HepG2 (cell line): ENCODE results near the gene SYDE1. TPM values are rescaled to one million over a fixed set of nuclear protein-coding genes. Genes with fewer than 3 reads are reported as not detected.

Experiments
- AKNA ChIP-seq: sonication (generic); formaldehyde crosslinking; IDR thresholded peaks from 2 replicates; pipeline ENCODE4 v1.4.0; 2020; ENCODE audit warnings: missing genetic modification reagents, borderline replicate concordance
- CC2D1A ChIP-seq: sonication (generic); formaldehyde crosslinking; IDR thresholded peaks from 2 replicates; pipeline ENCODE4 v1.8.1; 2023; ENCODE audit warnings: mild to moderate bottlenecking, missing genetic modification reagents
- HDAC2 ChIP-seq: sonication (generic); formaldehyde crosslinking; IDR thresholded peaks from 2 replicates; pipeline ENCODE4 v1.4.0; 2020; ENCODE audit warnings: missing genetic modification reagents
- MED1 ChIP-seq: sonication (generic); formaldehyde crosslinking; IDR thresholded peaks from 2 replicates; pipeline ENCODE4 v1.4.0; 2020; ENCODE audit warnings: missing genetic modification reagents
- PBX3 ChIP-seq: sonication (generic); formaldehyde crosslinking; IDR thresholded peaks from 2 replicates; pipeline ENCODE4 v1.8.1; 2023; ENCODE audit warnings: missing genetic modification reagents, inconsistent platforms, borderline replicate concordance
- SPEN ChIP-seq: sonication (generic); formaldehyde crosslinking; IDR thresholded peaks from 2 replicates; pipeline ENCODE4 v1.5.1; 2020; ENCODE audit warnings: low read depth, mild to moderate bottlenecking, missing genetic modification reagents
- STAG1 ChIP-seq: sonication (generic); formaldehyde crosslinking; IDR thresholded peaks from 2 replicates; pipeline ENCODE4 v1.4.0; 2020; ENCODE audit warnings: missing genetic modification reagents
- TEAD3 ChIP-seq: optimal IDR thresholded peaks from 2 replicates; pipeline ENCODE3; 2016; ENCODE audit warnings: borderline replicate concordance
- ZMYM3 ChIP-seq: sonication (generic); formaldehyde crosslinking; IDR thresholded peaks from 2 replicates; pipeline ENCODE4 v1.5.1; 2020; ENCODE audit warnings: mild to moderate bottlenecking, missing genetic modification reagents
- ZNF274 ChIP-seq: sonication (generic); formaldehyde crosslinking; IDR thresholded peaks from 2 replicates; pipeline ENCODE4 v1.5.1; 2020; ENCODE audit warnings: mild to moderate bottlenecking, missing genetic modification reagents
- ZNF292 ChIP-seq: sonication (generic); formaldehyde crosslinking; IDR thresholded peaks from 2 replicates; pipeline ENCODE4 v1.8.1; 2022; ENCODE audit warnings: mild to moderate bottlenecking, low read depth, missing genetic modification reagents, borderline replicate concordance
- ZNF513 ChIP-seq: sonication (generic); formaldehyde crosslinking; conservative IDR thresholded peaks from 2 replicates; pipeline ENCODE4 v1.5.0; 2020; ENCODE audit warnings: missing genetic modification reagents
- ZNF574 ChIP-seq: sonication (generic); formaldehyde crosslinking; IDR thresholded peaks from 2 replicates; pipeline ENCODE4 v1.4.0; 2020; ENCODE audit warnings: missing genetic modification reagents
- ZNF710 ChIP-seq: sonication (generic); formaldehyde crosslinking; IDR thresholded peaks from 2 replicates; pipeline ENCODE4 v1.5.0; 2020; ENCODE audit warnings: mild to moderate bottlenecking, missing genetic modification reagents, borderline replicate concordance
- polyA plus RNA-seq, 8 experiments: library from polyadenylated mRNA; depleted of rRNA in 3 of 8; stranded (reverse) in 7 of 8; unstranded in 1 of 8; fragments of >200 nt; fragmentation: Illumina TruSeq in 4 of 8; extraction: Trizol in 4 of 8; gene quantifications; 2 replicates each; pipeline versions ENCODE4 v1.2.1 to v1.2.3, GENCODE V29; 2011 to 2016; ENCODE audit warnings: low read depth in 4 of 8, missing spikeins in 1 of 8, mixed read lengths in 1 of 8; ENCODE audit not compliant: insufficient read depth in 1 of 8
- total RNA-seq, 5 experiments: library from RNA; depleted of rRNA; stranded (reverse); fragments of >200 nt; fragmentation: Illumina TruSeq; extraction: Trizol; gene quantifications; 2 replicates each; pipeline ENCODE4 v1.2.3, GENCODE V29; 2016; ENCODE audit warnings: low read depth in 1 of 5

SYDE1 gene
- total and polyA plus RNA-seq, 2 of the 13 experiments (the other 11 are each of a cell fraction or from before 2014, with no cell fraction given): 4.3 to 13.6 TPM

- TF ChIP-seq PBX3: no peak
- no peak for TF ChIP-seq ZNF274 (CRISPR knock-in tag)
- TF ChIP-seq HDAC2: 0 out of 2 replicates have a peak, but pooled peaks have one; percentile 51
- peak; percentile 35; the same call in 1 of the 2 replicates for TF ChIP-seq ZNF574 (CRISPR knock-in tag)
- TF ChIP-seq ZNF710 (CRISPR knock-in tag): peak; percentile 35; the same call in 1 of the 2 replicates
- TF ChIP-seq ZNF513 (CRISPR knock-in tag): no peak
- TF ChIP-seq SPEN: 0 out of 2 replicates have a peak, but pooled peaks have one; percentile 30
- TF ChIP-seq STAG1 (CRISPR knock-in tag): peak; percentile 30
- TF ChIP-seq ZNF292 (CRISPR knock-in tag): peak; percentile 56; the same call in 1 of the 2 replicates
- no peak for TF ChIP-seq CC2D1A (CRISPR knock-in tag)
- peak; percentile 71 for TF ChIP-seq ZMYM3
- TF ChIP-seq AKNA (CRISPR knock-in tag): no peak
- TF ChIP-seq MED1 (CRISPR knock-in tag): peak; percentile 92
- peak; percentile 78 for TF ChIP-seq TEAD3
Observed at GRCh38 chr19:15072930-15073647, 34.1 kb upstream of the SYDE1 start (continued).
